Sigmoid colon (tissue), 7 donors: Measurements from ENCODE around the gene CCNQ. TPM values are rescaled to one million over a fixed set of nuclear protein-coding genes. Genes with fewer than 3 reads are reported as not detected.

Source experiments
- DNase-seq: peaks from one replicate; pipeline ENCODE4 v3.0.0-alpha.2; 2019
- H3K27ac ChIP-seq, 4 donors: fragments of 200-600 bp; sonication (generic); one replicate each; pipeline ENCODE4 v1.5.1; 2016 to 2019; ENCODE audit warnings: mild to moderate bottlenecking in 1 of 4
- H3K27me3 ChIP-seq, 3 donors: fragments of 200-600 bp; sonication (generic); one replicate each; pipeline ENCODE4 v1.5.1; 2019; ENCODE audit warnings: mild to moderate bottlenecking in 1 of 3
- H3K36me3 ChIP-seq, 4 donors: fragments of 200-600 bp; sonication (generic); one replicate each; pipeline ENCODE4 v1.5.1; 2016 to 2019
- H3K4me1 ChIP-seq, 4 donors: fragments of 200-600 bp; sonication (generic); one replicate each; pipeline ENCODE4 v1.5.1; 2017 to 2019
- H3K4me3 ChIP-seq, 4 donors: fragments of 200-600 bp; sonication (generic); one replicate each; pipeline ENCODE4 v1.5.1; 2017 to 2019; ENCODE audit warnings: mild to moderate bottlenecking in 2 of 4, moderate library complexity in 1 of 4
- H3K9me3 ChIP-seq, 4 donors: fragments of 200-600 bp in 3 of 4; sonication (generic) in 3 of 4; one replicate each; pipeline versions ENCODE4 v1.5.1 to v1.6.1; 2013 to 2019
- EP300 ChIP-seq, 4 donors: sonication (generic); formaldehyde crosslinking; IDR thresholded peaks; one replicate each; pipeline ENCODE4 v1.6.1; 2017; ENCODE audit warnings: antibody characterized with exemption in 4 of 4
- POLR2A ChIP-seq, 2 donors: fragments of 450-650 bp; IDR thresholded peaks; one replicate each; pipeline ENCODE4 v1.6.1; 2016; ENCODE audit warnings: antibody characterized with exemption in 2 of 2, mild to moderate bottlenecking in 2 of 2, moderate library complexity in 2 of 2
- POLR2AphosphoS5 ChIP-seq, 4 donors: sonication (generic); formaldehyde crosslinking; IDR thresholded peaks; one replicate each; pipeline ENCODE4 v1.6.1; 2017; ENCODE audit warnings: antibody characterized with exemption in 4 of 4
- WGBS, 2 donors: extraction: QIAGEN DNeasy Blood & Tissue Kit; methylation state at CpG; one replicate each; pipeline ENCODE4 v1.1.7; 2013; 5-methylcytosine and 5-hydroxymethylcytosine counted together
- intact Hi-C: fragments of 100-400 bp; cut with DNase I; formaldehyde crosslinking; loops from one replicate; pipeline ENCODE4 v1.15.1; 2023
- polyA plus RNA-seq, 3 donors: library from polyadenylated mRNA; stranded (reverse); fragments of 200-250 nt; gene quantifications; one replicate each; pipeline ENCODE4 v1.2.3, GENCODE V29; 2013
- total RNA-seq, 4 donors: library from RNA; depleted of rRNA; stranded (reverse); fragments of >200 nt; gene quantifications; one replicate each; pipeline ENCODE4 v1.1.0, GENCODE V29; 2016
- TF ChIP-seq, protein P1 (sequence below), 4 experiments: fragments of 450-650 bp in 3 of 4; fragments of 200-600 bp in 1 of 4; IDR thresholded peaks; one replicate each; pipeline ENCODE4 v1.5.1; 2016 to 2019; ENCODE audit warnings: antibody characterized with exemption in 4 of 4, mild to moderate bottlenecking in 3 of 4, moderate library complexity in 2 of 4
- donor health status: healthy with polysubstance abuse.
- donor health status: Bipolar disorder and iron deficiency.
- donor health status: healthy.

CCNQ gene
- total and polyA plus RNA-seq, 7 donors, result 31.8 to 49.0 (median 37.9) TPM

DNA sequence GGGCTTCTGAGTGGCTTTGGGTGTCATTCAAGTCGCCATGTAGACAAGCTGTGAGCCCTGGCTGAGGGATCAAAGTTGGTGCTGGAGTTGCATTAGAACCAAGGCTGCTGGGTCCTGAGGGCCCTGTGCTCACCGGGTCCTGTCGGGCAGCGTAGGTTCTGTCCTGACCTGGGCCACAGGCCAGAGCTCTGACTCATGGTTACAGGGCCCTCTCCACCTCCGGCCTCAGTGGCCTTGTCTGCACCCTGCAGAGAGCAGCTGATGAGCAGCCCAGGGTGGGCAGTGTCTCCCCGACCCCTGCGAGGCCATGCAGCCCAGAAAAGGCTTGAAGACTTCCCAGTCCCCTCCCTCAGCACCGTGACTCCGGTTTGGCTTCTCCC lies 59.0 kb downstream of the CCNQ start:
- 68 to 74% methylated on average over 9 of the region's 9 CpGs for WGBS, 2 donors

DNA sequence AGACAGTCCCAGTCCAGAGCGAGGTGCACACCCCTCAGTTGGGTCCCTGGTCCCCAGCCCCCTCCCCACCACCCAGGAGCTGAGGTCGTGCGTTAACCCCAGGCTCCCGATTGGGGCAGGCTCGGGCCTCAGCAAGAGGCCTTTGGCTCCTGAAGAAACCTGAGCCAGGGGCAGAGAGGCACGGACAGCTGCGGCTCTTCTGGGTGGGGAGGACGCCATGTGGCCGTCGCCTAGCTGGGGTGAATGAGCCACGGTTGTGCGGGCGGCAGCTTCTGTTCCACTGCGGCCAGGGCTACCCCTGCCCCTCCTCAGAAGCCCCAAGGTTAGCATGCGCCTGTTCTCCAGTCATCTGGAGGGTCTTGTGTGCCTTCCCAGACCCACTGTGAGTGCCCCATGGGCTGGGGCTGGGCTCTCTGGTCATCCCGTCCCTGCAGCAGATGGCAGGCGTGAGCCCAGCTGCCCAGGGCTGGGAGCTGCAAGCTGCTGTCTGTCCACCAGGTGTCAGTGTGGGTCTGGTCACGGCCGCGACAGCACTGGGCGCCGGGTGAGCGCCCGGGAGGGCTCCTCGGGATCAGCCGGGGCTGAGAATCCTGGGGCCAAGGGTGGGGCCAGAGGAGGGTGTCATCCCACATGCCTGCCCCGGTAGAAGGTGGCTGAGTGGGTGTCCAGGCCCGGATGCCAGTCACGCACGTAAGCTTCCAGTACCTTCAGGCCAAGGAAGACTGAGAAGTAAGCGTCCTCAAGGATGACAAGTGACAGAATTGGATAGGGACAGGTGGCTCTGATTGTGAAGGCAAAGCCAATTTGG lies 59.6 kb downstream of the CCNQ start:
- H3K27me3 ChIP-seq, result peaks cover 0 to 2% (median 0%) of the 10 kb centered on the region in 3 donors
- intact Hi-C loops, result loop anchor here (2.0 kb wide), 1 partner anchor 413 kb away; no protein-coding TSS in a partner anchor
- H3K27ac ChIP-seq, result no peak overlapping the region
- 38 to 43% methylated on average over 31 of the region's 31 CpGs for WGBS, 2 donors
- no peak overlapping the region for H3K4me3 ChIP-seq
- no peaks in the 10 kb centered on the region for H3K36me3 ChIP-seq
- DNase-seq, result peak; percentile 81
- no peak for TF ChIP-seq POLR2AphosphoS5 (IDR thresholded peaks at IDR 0.05)
- TF ChIP-seq, protein P1, sequence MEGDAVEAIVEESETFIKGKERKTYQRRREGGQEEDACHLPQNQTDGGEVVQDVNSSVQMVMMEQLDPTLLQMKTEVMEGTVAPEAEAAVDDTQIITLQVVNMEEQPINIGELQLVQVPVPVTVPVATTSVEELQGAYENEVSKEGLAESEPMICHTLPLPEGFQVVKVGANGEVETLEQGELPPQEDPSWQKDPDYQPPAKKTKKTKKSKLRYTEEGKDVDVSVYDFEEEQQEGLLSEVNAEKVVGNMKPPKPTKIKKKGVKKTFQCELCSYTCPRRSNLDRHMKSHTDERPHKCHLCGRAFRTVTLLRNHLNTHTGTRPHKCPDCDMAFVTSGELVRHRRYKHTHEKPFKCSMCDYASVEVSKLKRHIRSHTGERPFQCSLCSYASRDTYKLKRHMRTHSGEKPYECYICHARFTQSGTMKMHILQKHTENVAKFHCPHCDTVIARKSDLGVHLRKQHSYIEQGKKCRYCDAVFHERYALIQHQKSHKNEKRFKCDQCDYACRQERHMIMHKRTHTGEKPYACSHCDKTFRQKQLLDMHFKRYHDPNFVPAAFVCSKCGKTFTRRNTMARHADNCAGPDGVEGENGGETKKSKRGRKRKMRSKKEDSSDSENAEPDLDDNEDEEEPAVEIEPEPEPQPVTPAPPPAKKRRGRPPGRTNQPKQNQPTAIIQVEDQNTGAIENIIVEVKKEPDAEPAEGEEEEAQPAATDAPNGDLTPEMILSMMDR (IDR thresholded peaks at IDR 0.05), result peak; percentile 34 to 69 (median 66)
- TF ChIP-seq EP300 (IDR thresholded peaks at IDR 0.05), result no peak
- TF ChIP-seq POLR2A (IDR thresholded peaks at IDR 0.05), result no peak
- H3K9me3 ChIP-seq, result no peaks in the 10 kb centered on the region
- H3K4me1 ChIP-seq, result no peaks in the 10 kb centered on the region

More for the DNA sequence above, 59.0 kb downstream of the CCNQ start:
- intact Hi-C loops, result loop anchor here (2.0 to 5.0 kb wide), 2 partner anchors 122 to 413 kb away; no protein-coding TSS in a partner anchor
- H3K36me3 ChIP-seq, result no peaks in the 10 kb centered on the region
- H3K4me3 ChIP-seq, result no peak overlapping the region
- no peak for DNase-seq
- H3K27ac ChIP-seq, result no peak overlapping the region
- peaks cover 0 to 2% (median 0%) of the 10 kb centered on the region in 3 donors for H3K27me3 ChIP-seq
- H3K9me3 ChIP-seq, result no peaks in the 10 kb centered on the region
- no peaks in the 10 kb centered on the region for H3K4me1 ChIP-seq
- no peak for TF ChIP-seq POLR2AphosphoS5 (IDR thresholded peaks at IDR 0.05)
- TF ChIP-seq EP300 (IDR thresholded peaks at IDR 0.05), result no peak

DNA sequence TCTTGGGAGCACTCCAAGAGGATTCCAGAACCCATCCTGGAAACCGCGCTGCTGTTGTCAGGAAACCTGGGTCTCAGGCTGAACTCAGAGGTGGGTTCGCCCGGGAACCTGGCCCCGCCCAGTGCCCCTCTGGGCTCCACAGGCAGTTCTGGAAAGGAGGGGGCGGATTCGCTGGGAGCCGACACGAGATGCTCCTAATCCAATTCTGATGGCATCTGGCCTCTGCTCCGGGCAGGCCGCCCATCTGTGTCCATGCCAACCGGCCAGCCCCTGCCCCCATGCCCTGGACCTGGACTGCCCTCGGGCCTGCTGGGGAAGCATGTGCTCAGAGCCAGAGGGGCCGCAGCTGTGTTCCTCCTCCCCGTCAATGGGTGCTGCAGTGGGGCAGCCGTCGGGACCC lies 60.5 kb downstream of the CCNQ start:
- H3K4me1 ChIP-seq, result no peaks in the 10 kb centered on the region
- peaks cover 0 to 2% (median 0%) of the 10 kb centered on the region in 3 donors for H3K27me3 ChIP-seq
- H3K9me3 ChIP-seq, result no peaks in the 10 kb centered on the region
- WGBS, 2 donors, result 70 to 81% methylated on average over 17 of the region's 17 CpGs
- TF ChIP-seq, protein P1 (IDR thresholded peaks at IDR 0.05), result no peak
- TF ChIP-seq EP300 (IDR thresholded peaks at IDR 0.05) (no peak), POLR2AphosphoS5 (IDR thresholded peaks at IDR 0.05) (no peak), POLR2A (IDR thresholded peaks at IDR 0.05) (no peak)
- intact Hi-C loops, result loop anchor here (2.0 kb wide), 1 partner anchor 414 kb away; no protein-coding TSS in a partner anchor
- H3K4me3 ChIP-seq, result no peak overlapping the region
- no peaks in the 10 kb centered on the region for H3K36me3 ChIP-seq
- no peak overlapping the region for H3K27ac ChIP-seq
- DNase-seq, result no peak

Other genes with a start within 250 kb of the CCNQ start
- gene PNMA6E, start 197.8 kb downstream of the CCNQ start, total RNA-seq, result not detected
- not detected for gene PNMA6E, start 197.8 kb downstream of the CCNQ start, polyA plus RNA-seq
- gene ZFP92, start 187.7 kb downstream of the CCNQ start, total RNA-seq, result 1 to 10 TPM in 3 of 4 donors, under 1 TPM in 1; 0.71 to 2.2 (median 2.0) TPM
- under 1 TPM in 1 of 3 donors, not detected in 2; 0.35 TPM for gene ZFP92, start 187.7 kb downstream of the CCNQ start, polyA plus RNA-seq
- gene TREX2, start 153.1 kb downstream of the CCNQ start, total RNA-seq, result 1 to 10 TPM in 2 of 4 donors, under 1 TPM in 1, not detected in 1; 0.16 to 3.6 (median 2.4) TPM
- gene TREX2, start 153.1 kb downstream of the CCNQ start, polyA plus RNA-seq, result under 1 TPM in 1 of 3 donors, not detected in 2; 0.87 TPM
- gene HAUS7, start 128.6 kb downstream of the CCNQ start, total RNA-seq, result 10 to 100 TPM; 16.8 to 28.2 (median 25.4) TPM
- gene HAUS7, start 128.6 kb downstream of the CCNQ start, polyA plus RNA-seq, result 10 to 100 TPM; 15.0 to 37.8 (median 18.3) TPM
- gene BGN, start 104.2 kb downstream of the CCNQ start, total RNA-seq, result 100 to 1,000 TPM in 1 of 4 donors, 10 to 100 TPM in 1, 1 to 10 TPM in 2; 5.7 to 181 (median 10.1) TPM
- gene BGN, start 104.2 kb downstream of the CCNQ start, polyA plus RNA-seq, result 10 to 100 TPM in 1 of 3 donors, 1 to 10 TPM in 2; 1.8 to 29.9 (median 9.0) TPM
- under 1 TPM; under 0.01 to 0.95 (median 0.26) TPM for gene ATP2B3, start 81.5 kb downstream of the CCNQ start, total RNA-seq
- gene ATP2B3, start 81.5 kb downstream of the CCNQ start, polyA plus RNA-seq, result under 1 TPM in 1 of 3 donors, not detected in 2; 0.26 TPM
- gene DUSP9, start 48.1 kb upstream of the CCNQ start, total RNA-seq, result not detected
- gene DUSP9, start 48.1 kb upstream of the CCNQ start, polyA plus RNA-seq, result under 1 TPM in 1 of 3 donors, not detected in 2; 0.06 TPM
- 100 to 1,000 TPM in 1 of 4 donors, 10 to 100 TPM in 3; 33.9 to 135 (median 64.2) TPM for gene PNCK, start 74.7 kb upstream of the CCNQ start, total RNA-seq
- gene PNCK, start 74.7 kb upstream of the CCNQ start, polyA plus RNA-seq, result 1 to 10 TPM in 1 of 3 donors, not detected in 2; 4.6 TPM
- 10 to 100 TPM; 31.9 to 60.7 (median 35.1) TPM for gene SLC6A8, start 88.8 kb upstream of the CCNQ start, total RNA-seq
- 100 to 1,000 TPM in 1 of 3 donors, 10 to 100 TPM in 2; 67.9 to 158 (median 70.5) TPM for gene SLC6A8, start 88.8 kb upstream of the CCNQ start, polyA plus RNA-seq
- gene BCAP31, start 125.2 kb upstream of the CCNQ start, total RNA-seq, result 100 to 1,000 TPM in 1 of 4 donors, 10 to 100 TPM in 3; 59.3 to 124 (median 70.4) TPM
- 100 to 1,000 TPM in 1 of 3 donors, 10 to 100 TPM in 2; 61.3 to 216 (median 70.9) TPM for gene BCAP31, start 125.2 kb upstream of the CCNQ start, polyA plus RNA-seq
- gene ABCD1, start 125.7 kb upstream of the CCNQ start, total RNA-seq, result 10 to 100 TPM; 11.0 to 21.3 (median 18.3) TPM
- gene ABCD1, start 125.7 kb upstream of the CCNQ start, polyA plus RNA-seq, result 10 to 100 TPM in 1 of 3 donors, 1 to 10 TPM in 2; 1.8 to 12.8 (median 3.2) TPM
- gene PLXNB3, start 165.1 kb upstream of the CCNQ start, total RNA-seq, result 10 to 100 TPM in 3 of 4 donors, 1 to 10 TPM in 1; 9.2 to 50.1 (median 25.7) TPM
- gene PLXNB3, start 165.1 kb upstream of the CCNQ start, polyA plus RNA-seq, result 1 to 10 TPM in 1 of 3 donors, under 1 TPM in 1, not detected in 1; 0.60 to 2.2 TPM
- 10 to 100 TPM in 1 of 4 donors, 1 to 10 TPM in 3; 2.1 to 13.0 (median 6.9) TPM for gene SRPK3, start 181.9 kb upstream of the CCNQ start, total RNA-seq
- gene SRPK3, start 181.9 kb upstream of the CCNQ start, polyA plus RNA-seq, result under 1 TPM in 1 of 3 donors, not detected in 2; 0.31 TPM
- 10 to 100 TPM; 54.2 to 89.5 (median 62.7) TPM for gene IDH3G, start 195.2 kb upstream of the CCNQ start, total RNA-seq
- 10 to 100 TPM; 66.7 to 85.3 (median 76.5) TPM for gene IDH3G, start 195.2 kb upstream of the CCNQ start, polyA plus RNA-seq
- gene SSR4, start 195.5 kb upstream of the CCNQ start, total RNA-seq, result 100 to 1,000 TPM; 143 to 177 (median 156) TPM
- gene SSR4, start 195.5 kb upstream of the CCNQ start, polyA plus RNA-seq, result 100 to 1,000 TPM; 327 to 494 (median 405) TPM
- 10 to 100 TPM in 3 of 4 donors, 1 to 10 TPM in 1; 8.6 to 24.4 (median 14.2) TPM for gene PDZD4, start 231.4 kb upstream of the CCNQ start, total RNA-seq
- gene PDZD4, start 231.4 kb upstream of the CCNQ start, polyA plus RNA-seq, result 1 to 10 TPM in 2 of 3 donors, under 1 TPM in 1; 0.46 to 5.1 (median 1.2) TPM